Tibial nerve (tissue), 4 donors: Measurements from ENCODE around the gene CERS6. TPM values are rescaled to one million over a fixed set of nuclear protein-coding genes. Genes with fewer than 3 reads are reported as not detected.

Experiments
- DNase-seq, 2 donors: peaks; one replicate each; pipeline ENCODE4 v3.0.0-alpha.2; 2019; ENCODE audit warnings: low spot score in 2 of 2
- H3K27ac ChIP-seq, 4 donors: fragments of 200-600 bp; sonication (generic) in 3 of 4; one replicate each; pipeline ENCODE4 v1.5.1; 2017 to 2019; ENCODE audit warnings: mild to moderate bottlenecking in 1 of 4
- H3K27me3 ChIP-seq, 2 donors: fragments of 200-600 bp; sonication (generic) in 1 of 2; one replicate each; pipeline versions ENCODE4 v1.5.1 to v1.6.0; 2017 to 2019
- H3K36me3 ChIP-seq, 3 donors: fragments of 200-600 bp; sonication (generic); one replicate each; pipeline ENCODE4 v1.5.1; 2018 to 2019
- H3K4me1 ChIP-seq, 4 donors: fragments of 200-600 bp; sonication (generic) in 3 of 4; one replicate each; pipeline ENCODE4 v1.5.1; 2017 to 2019
- H3K4me3 ChIP-seq, 4 donors: fragments of 200-600 bp; sonication (generic) in 3 of 4; one replicate each; pipeline ENCODE4 v1.5.1; 2017 to 2019; ENCODE audit warnings: mild to moderate bottlenecking in 1 of 4, moderate library complexity in 1 of 4
- H3K9me3 ChIP-seq, 4 donors: fragments of 200-600 bp; sonication (generic) in 3 of 4; one replicate each; pipeline ENCODE4 v1.5.1; 2017 to 2019
- CTCF ChIP-seq, 5 experiments: fragments of 200-600 bp in 3 of 5; fragments of 450-650 bp in 2 of 5; sonication (generic) in 3 of 5; IDR thresholded peaks; one replicate each; pipeline ENCODE4 v1.5.1; 2016 to 2019; ENCODE audit warnings: antibody characterized with exemption in 5 of 5, mild to moderate bottlenecking in 3 of 5, moderate library complexity in 2 of 5
- EP300 ChIP-seq, 2 donors: sonication (generic); formaldehyde crosslinking; IDR thresholded peaks; one replicate each; pipeline ENCODE4 v1.6.1; 2017; ENCODE audit warnings: antibody characterized with exemption in 2 of 2, mild to moderate bottlenecking in 1 of 2
- POLR2A ChIP-seq, 2 donors: fragments of 450-650 bp; IDR thresholded peaks; one replicate each; pipeline ENCODE4 v1.6.1; 2017; ENCODE audit warnings: antibody characterized with exemption in 2 of 2, mild to moderate bottlenecking in 2 of 2, moderate library complexity in 2 of 2
- WGBS, 2 donors: methylation state at CpG; one replicate each; pipeline ENCODE4 v1.1.5; 2018; 5-methylcytosine and 5-hydroxymethylcytosine counted together
- total RNA-seq, 4 donors: library from RNA; depleted of rRNA; stranded (reverse); fragments of >200 nt; gene quantifications; one replicate each; pipeline ENCODE4 v1.1.0, GENCODE V29; 2016

CERS6 gene
- total RNA-seq, 4 donors from 2014 or later, result 37.7 to 38.7 (median 37.8) TPM

- no peak for TF ChIP-seq CTCF (IDR thresholded peaks at IDR 0.05)
- TF ChIP-seq EP300 (IDR thresholded peaks at IDR 0.05), result no peak
- no peak for TF ChIP-seq POLR2A (IDR thresholded peaks at IDR 0.05)
- no peak overlapping the region for H3K27ac ChIP-seq
- 85 to 96% methylated on average over 6 of the region's 6 CpGs for WGBS, 2 donors
- no peaks in the 10 kb centered on the region for H3K36me3 ChIP-seq
- H3K27me3 ChIP-seq, result no peaks in the 10 kb centered on the region
- peaks cover 0 to 10% (median 2%) of the 10 kb centered on the region in 4 donors for H3K4me1 ChIP-seq
- H3K4me3 ChIP-seq, result no peak overlapping the region
- DNase-seq, result no peak
- no peaks in the 10 kb centered on the region for H3K9me3 ChIP-seq
Observed at GRCh38 chr2:168642873-168643272, 186.8 kb downstream of the CERS6 start.

GRCh38 chr2:168643979-168644378 lies 187.9 kb downstream of the CERS6 start:
- DNase-seq, result no peak
- no peak overlapping the region for H3K4me3 ChIP-seq
- no peaks in the 10 kb centered on the region for H3K36me3 ChIP-seq
- no peak overlapping the region for H3K27ac ChIP-seq
- no peaks in the 10 kb centered on the region for H3K9me3 ChIP-seq
- TF ChIP-seq CTCF (IDR thresholded peaks at IDR 0.05) (no peak), POLR2A (IDR thresholded peaks at IDR 0.05) (no peak), EP300 (IDR thresholded peaks at IDR 0.05) (no peak)
- H3K27me3 ChIP-seq, result no peaks in the 10 kb centered on the region
- peaks cover 0 to 12% (median 2%) of the 10 kb centered on the region in 4 donors for H3K4me1 ChIP-seq
- WGBS, 2 donors, result 94 to 95% methylated on average over 1 of the region's 1 CpG

GRCh38 chr2:168645696-168646338 lies 189.7 kb downstream of the CERS6 start:
- 72 to 83% methylated on average over 2 of the region's 2 CpGs for WGBS, 2 donors

GRCh38 chr2:168649105-168649504 lies 193.0 kb downstream of the CERS6 start:
- peaks cover 0 to 11% (median 0%) of the 10 kb centered on the region in 4 donors for H3K4me1 ChIP-seq
- TF ChIP-seq POLR2A (IDR thresholded peaks at IDR 0.05), result no peak
- TF ChIP-seq EP300 (IDR thresholded peaks at IDR 0.05), result no peak
- no peak for TF ChIP-seq CTCF (IDR thresholded peaks at IDR 0.05)
- no peaks in the 10 kb centered on the region for H3K36me3 ChIP-seq
- H3K9me3 ChIP-seq, result no peaks in the 10 kb centered on the region
- H3K27me3 ChIP-seq, result no peaks in the 10 kb centered on the region
- H3K4me3 ChIP-seq, result no peak overlapping the region
- no peak overlapping the region for H3K27ac ChIP-seq
- 40 to 41% methylated on average over 5 of the region's 5 CpGs for WGBS, 2 donors
- no peak for DNase-seq

More at GRCh38 chr2:168645696-168646338, 189.7 kb downstream of the CERS6 start:
- Histone ChIP-seq H3K27ac (no peak overlapping the region), H3K4me3 (no peak overlapping the region), H3K27me3 (no peaks in the 10 kb centered on the region), H3K9me3 (no peaks in the 10 kb centered on the region), H3K36me3 (no peaks in the 10 kb centered on the region), H3K4me1 (peaks cover 0 to 11% (median 0%) of the 10 kb centered on the region in 4 donors)
- DNase-seq, result no peak
- no peak for TF ChIP-seq CTCF (IDR thresholded peaks at IDR 0.05)
- no peak for TF ChIP-seq EP300 (IDR thresholded peaks at IDR 0.05)
- no peak for TF ChIP-seq POLR2A (IDR thresholded peaks at IDR 0.05)

GRCh38 chr2:168649562-168649961 lies 193.5 kb downstream of the CERS6 start:
- Histone ChIP-seq H3K27ac (no peak overlapping the region), H3K36me3 (no peaks in the 10 kb centered on the region), H3K4me3 (no peak overlapping the region), H3K4me1 (peaks cover 0 to 11% (median 0%) of the 10 kb centered on the region in 4 donors), H3K9me3 (no peaks in the 10 kb centered on the region), H3K27me3 (no peaks in the 10 kb centered on the region)
- 58% methylated on average over 2 of the region's 2 CpGs for WGBS, 2 donors
- TF ChIP-seq EP300 (IDR thresholded peaks at IDR 0.05) (no peak), POLR2A (IDR thresholded peaks at IDR 0.05) (no peak), CTCF (IDR thresholded peaks at IDR 0.05) (no peak)
- no peak for DNase-seq
